Esophagus (tissue), 2 donors: ENCODE results near the gene TVP23A. TPM values are rescaled to one million over a fixed set of nuclear protein-coding genes. Genes with fewer than 3 reads are reported as not detected.
"Not testable (repeated sequence)": the region's sequence is repeated elsewhere in the genome, so short reads cannot be mapped to it uniquely, and the experiment has no call there.

Experiments
- H3K27ac ChIP-seq, 2 donors: one replicate each; pipeline ENCODE4 v1.5.1; 2013; ENCODE audit warnings: low read depth in 2 of 2, mild to moderate bottlenecking in 2 of 2, inconsistent platforms in 1 of 2, low read length in 1 of 2, moderate library complexity in 1 of 2
- H3K27me3 ChIP-seq, 2 donors: one replicate each; pipeline ENCODE4 v1.6.1; 2013; ENCODE audit warnings: low read length in 2 of 2, control low read depth in 1 of 2, mild to moderate bottlenecking in 1 of 2; ENCODE audit not compliant: insufficient read depth in 2 of 2, control insufficient read depth in 1 of 2
- H3K36me3 ChIP-seq, 2 donors: one replicate each; pipeline ENCODE4 v1.6.1; 2013; ENCODE audit warnings: low read length in 1 of 2; ENCODE audit not compliant: control insufficient read depth in 2 of 2, insufficient read depth in 2 of 2
- H3K4me1 ChIP-seq, 2 donors: one replicate each; pipeline ENCODE4 v1.6.1; 2013; ENCODE audit warnings: low read length in 1 of 2; ENCODE audit not compliant: control insufficient read depth in 2 of 2, insufficient read depth in 2 of 2
- H3K4me3 ChIP-seq, 2 donors: one replicate each; pipeline ENCODE4 v1.5.1; 2013; ENCODE audit warnings: low read length in 2 of 2, mild to moderate bottlenecking in 2 of 2, low read depth in 1 of 2, moderate library complexity in 1 of 2
- H3K9me3 ChIP-seq, 2 donors: one replicate each; pipeline ENCODE4 v1.6.1; 2013; ENCODE audit warnings: mild to moderate bottlenecking in 2 of 2, low read depth in 1 of 2, low read length in 1 of 2, moderate library complexity in 1 of 2; ENCODE audit not compliant: control insufficient read depth in 2 of 2, insufficient read depth in 1 of 2
- WGBS, 2 donors: extraction: QIAGEN DNeasy Blood & Tissue Kit; methylation state at CpG; one replicate each; pipeline ENCODE4 v1.1.7; 2013; 5-methylcytosine and 5-hydroxymethylcytosine counted together
- polyA plus RNA-seq, 2 donors: library from polyadenylated mRNA; stranded (reverse); fragments of 200-250 nt; gene quantifications; one replicate each; pipeline ENCODE4 v1.2.3, GENCODE V29; 2013
- donor health status: healthy with polysubstance abuse.
- donor health status: Bipolar disorder and iron deficiency.

The TVP23A gene
- polyA plus RNA-seq, 2 donors, result 0.05 to 0.08 TPM

- 87 to 90% methylated on average over 3 of the region's 3 CpGs for WGBS, 2 donors
Measured at GRCh38 chr16:10808850-10809249, 9.7 kb downstream of the TVP23A start.

GRCh38 chr16:10808218-10808617, 10.4 kb downstream of the TVP23A start:
- no peak overlapping the region for H3K4me3 ChIP-seq
- H3K27me3 ChIP-seq, result no peaks in the 10 kb centered on the region
- H3K4me1 ChIP-seq, result no peaks in the 10 kb centered on the region
- no peaks in the 10 kb centered on the region for H3K36me3 ChIP-seq
- no peaks in the 10 kb centered on the region for H3K9me3 ChIP-seq
- WGBS, 2 donors, result 85 to 86% methylated on average over 3 of the region's 3 CpGs
- H3K27ac ChIP-seq, result no peak overlapping the region

More at GRCh38 chr16:10808850-10809249, 9.7 kb downstream of the TVP23A start:
- H3K4me3 ChIP-seq, result no peak overlapping the region
- no peaks in the 10 kb centered on the region for H3K27me3 ChIP-seq
- H3K9me3 ChIP-seq, result no peaks in the 10 kb centered on the region
- H3K27ac ChIP-seq, result no peak overlapping the region
- no peaks in the 10 kb centered on the region for H3K4me1 ChIP-seq
- no peaks in the 10 kb centered on the region for H3K36me3 ChIP-seq

- WGBS, 2 donors, result 85 to 87% methylated on average over 6 of the region's 6 CpGs
- Histone ChIP-seq H3K4me3 (no peak overlapping the region), H3K9me3 (no peaks in the 10 kb centered on the region), H3K27me3 (no peaks in the 10 kb centered on the region), H3K4me1 (no peaks in the 10 kb centered on the region), H3K27ac (no peak overlapping the region), H3K36me3 (no peaks in the 10 kb centered on the region)
Measured at GRCh38 chr16:10806698-10807097, 11.9 kb downstream of the TVP23A start.

GRCh38 chr16:10805334-10805733, 13.3 kb downstream of the TVP23A start:
- Histone ChIP-seq H3K36me3 (no peaks in the 10 kb centered on the region), H3K9me3 (no peaks in the 10 kb centered on the region), H3K4me3 (no peak overlapping the region), H3K27ac (no peak overlapping the region), H3K4me1 (no peaks in the 10 kb centered on the region), H3K27me3 (no peaks in the 10 kb centered on the region)
- 74 to 82% methylated on average over 9 of the region's 9 CpGs for WGBS, 2 donors

- 87 to 91% methylated on average over 3 of the region's 3 CpGs for WGBS, 2 donors
- Histone ChIP-seq H3K4me1 (no peaks in the 10 kb centered on the region), H3K36me3 (no peaks in the 10 kb centered on the region), H3K27me3 (no peaks in the 10 kb centered on the region), H3K27ac (no peak overlapping the region), H3K9me3 (no peaks in the 10 kb centered on the region), H3K4me3 (no peak overlapping the region)
Measured at GRCh38 chr16:10799736-10800135, 18.9 kb downstream of the TVP23A start.

- WGBS, 2 donors, result 69 to 73% methylated on average over 4 of the region's 4 CpGs
- Histone ChIP-seq H3K27ac (no peak overlapping the region), H3K36me3 (no peaks in the 10 kb centered on the region), H3K4me3 (no peak overlapping the region), H3K27me3 (no peaks in the 10 kb centered on the region), H3K9me3 (no peaks in the 10 kb centered on the region), H3K4me1 (no peaks in the 10 kb centered on the region)
Measured at GRCh38 chr16:10791048-10791447, 27.5 kb downstream of the TVP23A start.

GRCh38 chr16:10788630-10789029, 30.0 kb downstream of the TVP23A start:
- WGBS, 2 donors, result 83 to 89% methylated on average over 4 of the region's 4 CpGs
- H3K27ac ChIP-seq, H3K9me3 ChIP-seq, H3K27me3 ChIP-seq, H3K4me3 ChIP-seq, H3K4me1 ChIP-seq, H3K36me3 ChIP-seq: not testable (repeated sequence)

GRCh38 chr16:10787304-10787703, 31.3 kb downstream of the TVP23A start:
- Histone ChIP-seq H3K36me3 (no peaks in the 10 kb centered on the region), H3K27ac (no peak overlapping the region), H3K9me3 (no peaks in the 10 kb centered on the region), H3K27me3 (no peaks in the 10 kb centered on the region), H3K4me3 (no peak overlapping the region), H3K4me1 (peaks cover 0 to 2% of the 10 kb centered on the region in 2 donors)
- WGBS, 2 donors, result 87 to 92% methylated on average over 5 of the region's 5 CpGs

- no peak overlapping the region for H3K4me3 ChIP-seq
- WGBS, 2 donors, result 62 to 78% methylated on average over 2 of the region's 2 CpGs
- H3K36me3 ChIP-seq, result no peaks in the 10 kb centered on the region
- H3K27ac ChIP-seq, result peak overlapping the region; percentile 50 to 62
- H3K9me3 ChIP-seq, result no peaks in the 10 kb centered on the region
- H3K4me1 ChIP-seq, result peaks cover 0 to 2% of the 10 kb centered on the region in 2 donors
- no peaks in the 10 kb centered on the region for H3K27me3 ChIP-seq
Measured at GRCh38 chr16:10782628-10783027, 36.0 kb downstream of the TVP23A start.

- no peak overlapping the region for H3K4me3 ChIP-seq
- 92 to 93% methylated on average over 4 of the region's 4 CpGs for WGBS, 2 donors
- no peaks in the 10 kb centered on the region for H3K27me3 ChIP-seq
- H3K36me3 ChIP-seq, result no peaks in the 10 kb centered on the region
- peaks cover 0 to 2% of the 10 kb centered on the region in 2 donors for H3K4me1 ChIP-seq
- no peaks in the 10 kb centered on the region for H3K9me3 ChIP-seq
- H3K27ac ChIP-seq, result no peak overlapping the region
Measured at GRCh38 chr16:10780628-10781027, 38.0 kb downstream of the TVP23A start.
